Testis (tissue), 3 donors: Measurements from ENCODE around the gene MED10. TPM values are rescaled to one million over a fixed set of nuclear protein-coding genes. Genes with fewer than 3 reads are reported as not detected.

Source experiments
- DNase-seq: peaks from one replicate; pipeline ENCODE4 v3.0.0-alpha.2; 2019
- H3K27ac ChIP-seq, 2 donors: fragments of 200-600 bp; sonication (generic); one replicate each; pipeline ENCODE4 v1.5.1; 2019
- H3K27me3 ChIP-seq: fragments of 200-600 bp; sonication (generic); one replicate; pipeline ENCODE4 v1.5.1; 2019
- H3K36me3 ChIP-seq: fragments of 200-600 bp; sonication (generic); one replicate; pipeline ENCODE4 v1.5.1; 2017; ENCODE audit warnings: low read depth; ENCODE audit errors: missing control alignments
- H3K4me1 ChIP-seq: fragments of 200-600 bp; sonication (generic); one replicate; pipeline ENCODE4 v1.5.1; 2019
- H3K4me3 ChIP-seq, 2 donors: fragments of 200-600 bp; sonication (generic); one replicate each; pipeline ENCODE4 v1.5.1; 2017 to 2019
- H3K9me3 ChIP-seq: fragments of 200-600 bp; sonication (generic); one replicate; pipeline ENCODE4 v1.5.1; 2017
- CTCF ChIP-seq, 3 experiments: fragments of 450-650 bp in 2 of 3; fragments of 200-600 bp in 1 of 3; sonication (generic) in 1 of 3; IDR thresholded peaks; one replicate each; pipeline ENCODE4 v1.5.1; 2016 to 2019; ENCODE audit warnings: antibody characterized with exemption in 3 of 3, mild to moderate bottlenecking in 2 of 3, moderate library complexity in 1 of 3
- POLR2A ChIP-seq: fragments of 450-650 bp; IDR thresholded peaks from one replicate; pipeline ENCODE4 v1.6.1; 2017; ENCODE audit warnings: antibody characterized with exemption, mild to moderate bottlenecking, moderate library complexity
- WGBS, 2 donors: methylation state at CpG; one replicate each; pipeline ENCODE4 v1.1.5; 2018; 5-methylcytosine and 5-hydroxymethylcytosine counted together
- intact Hi-C: fragments of 100-400 bp; cut with DNase I; formaldehyde crosslinking; loops from one replicate; pipeline ENCODE4 v1.15.1; 2023; ENCODE audit warnings: low total_unique reads
- polyA plus RNA-seq: library from polyadenylated mRNA; stranded (reverse); fragments of 350-450 nt; fragmentation: Illumina TruSeq; extraction: RNeasy Lipid Tissue Mini Kit (QIAGEN cat#74804); gene quantifications from one replicate; pipeline ENCODE4 v1.2.3, GENCODE V29; 2014; ENCODE audit warnings: low read depth, low replicate concordance; ENCODE audit not compliant: insufficient read depth
- total RNA-seq, 2 donors: library from RNA; depleted of rRNA; stranded (reverse); fragments of >200 nt; gene quantifications; one replicate each; pipeline ENCODE4 v1.2.3, GENCODE V29; 2016

Gene MED10
- total and polyA plus RNA-seq, 3 donors from 2014 or later = 43.6 to 47.9 (median 43.8) TPM

GRCh38 chr5:6355294-6355693, 23.1 kb downstream of the MED10 start:
- Histone ChIP-seq H3K36me3 (no peaks in the 10 kb centered on the region), H3K4me1 (no peaks in the 10 kb centered on the region), H3K27me3 (no peaks in the 10 kb centered on the region), H3K27ac (no peak overlapping the region), H3K9me3 (no peaks in the 10 kb centered on the region), H3K4me3 (no peak overlapping the region)
- intact Hi-C loops = no loop called here
- DNase-seq = no peak
- TF ChIP-seq CTCF (IDR thresholded peaks at IDR 0.05) = no peak
- no peak for TF ChIP-seq POLR2A
- WGBS, 2 donors = 84 to 86% methylated on average over 6 of the region's 6 CpGs

- intact Hi-C loops = no loop called here
- 71 to 78% methylated on average over 3 of the region's 3 CpGs for WGBS, 2 donors
- Histone ChIP-seq H3K27me3 (no peaks in the 10 kb centered on the region), H3K4me1 (no peaks in the 10 kb centered on the region), H3K36me3 (no peaks in the 10 kb centered on the region), H3K4me3 (no peak overlapping the region), H3K9me3 (no peaks in the 10 kb centered on the region), H3K27ac (no peak overlapping the region)
- TF ChIP-seq CTCF (IDR thresholded peaks at IDR 0.05) (no peak), POLR2A (no peak)
- DNase-seq = no peak
Measured at GRCh38 chr5:6354848-6355247, 23.5 kb downstream of the MED10 start.

GRCh38 chr5:6353602-6354302, 24.6 kb downstream of the MED10 start:
- no peaks in the 10 kb centered on the region for H3K4me1 ChIP-seq
- H3K9me3 ChIP-seq = no peaks in the 10 kb centered on the region
- no peaks in the 10 kb centered on the region for H3K27me3 ChIP-seq
- H3K4me3 ChIP-seq = no peak overlapping the region
- H3K36me3 ChIP-seq = no peaks in the 10 kb centered on the region
- H3K27ac ChIP-seq = no peak overlapping the region
- TF ChIP-seq CTCF (IDR thresholded peaks at IDR 0.05) (no peak), POLR2A (no peak)
- 85 to 86% methylated on average over 13 of the region's 13 CpGs for WGBS, 2 donors
- intact Hi-C loops = no loop called here
- no peak for DNase-seq

GRCh38 chr5:6350277-6351090, 27.9 kb downstream of the MED10 start:
- 58 to 59% methylated on average over 16 to 18 of the region's 18 CpGs for WGBS, 2 donors
- Histone ChIP-seq H3K4me1 (no peaks in the 10 kb centered on the region), H3K4me3 (no peak overlapping the region), H3K27me3 (no peaks in the 10 kb centered on the region), H3K36me3 (no peaks in the 10 kb centered on the region), H3K9me3 (no peaks in the 10 kb centered on the region), H3K27ac (no peak overlapping the region)
- intact Hi-C loops = no loop called here
- DNase-seq = no peak
- no peak for TF ChIP-seq CTCF (IDR thresholded peaks at IDR 0.05)
- TF ChIP-seq POLR2A = no peak
